SH-SY5Y (cell line): ENCODE measurements around the gene SPEF1.

ENCODE experiments used
- GATA2 ChIP-seq: IDR thresholded peaks from 2 replicates; pipeline ENCODE4 v1.6.1; 2011; ENCODE audit warnings: mild to moderate bottlenecking, low read depth, low read length
- GATA3 ChIP-seq: IDR thresholded peaks from 2 replicates; pipeline ENCODE4 v1.6.1; 2011; ENCODE audit warnings: low read depth, mild to moderate bottlenecking, low read length, moderate library complexity

DNA sequence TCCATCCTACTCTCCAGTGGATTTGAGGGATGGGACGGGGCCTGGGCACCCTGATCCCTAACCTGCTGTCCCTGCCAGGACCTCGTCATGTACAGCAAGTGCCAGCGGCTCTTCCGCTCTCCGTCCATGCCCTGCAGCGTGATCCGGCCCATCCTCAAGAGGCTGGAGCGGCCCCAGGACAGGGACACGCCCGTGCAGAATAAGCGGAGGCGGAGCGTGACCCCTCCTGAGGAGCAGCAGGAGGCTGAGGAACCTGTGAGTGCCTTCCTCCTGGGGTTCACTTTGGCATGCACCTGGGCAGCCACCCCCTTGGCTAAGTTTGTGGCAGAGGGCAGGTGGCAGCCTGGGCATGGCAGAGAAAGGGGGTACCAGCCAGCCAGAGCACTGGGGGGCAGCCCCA, 20.6 kb upstream of the SPEF1 start:
- TF ChIP-seq GATA2 (no peak), GATA3 (no peak)
